Right kidney (tissue), 1 donor: ENCODE results near the gene MLST8.
"Not testable (repeated sequence)": the region's sequence is repeated elsewhere in the genome, so short reads cannot be mapped to it uniquely, and the experiment has no call there.

Experiments used
- DNase-seq: peaks from one replicate; pipeline ENCODE4 v3.0.0-alpha.2; 2016

The MLST8 gene

GRCh38 chr16:2232094-2232990 lies 27.1 kb downstream of the MLST8 start:
- no peak for DNase-seq

GRCh38 chr16:2233046-2233775 lies 28.0 kb downstream of the MLST8 start:
- DNase-seq = no peak

GRCh38 chr16:2233872-2234812 lies 28.9 kb downstream of the MLST8 start:
- no peak for DNase-seq

GRCh38 chr16:2234813-2235170 lies 29.5 kb downstream of the MLST8 start:
- no peak for DNase-seq

GRCh38 chr16:2235234-2235651 lies 30.0 kb downstream of the MLST8 start:
- no peak for DNase-seq

GRCh38 chr16:2235695-2236336 lies 30.6 kb downstream of the MLST8 start:
- no peak for DNase-seq

- DNase-seq = peak; percentile 64
These were observed 31.3 kb downstream of the MLST8 start, which contains the start of gene DNASE1L2 for GRCh38 chr16:2236337-2237101. DNASE1L2 (plus strand) TSS chr16:2236444; CDS start chr16:2236817, 373 bp downstream.

GRCh38 chr16:2237102-2237482 lies 31.8 kb downstream of the MLST8 start:
- DNase-seq = no peak

GRCh38 chr16:2237493-2238149 lies 32.4 kb downstream of the MLST8 start:
- DNase-seq = peak; percentile 57

GRCh38 chr16:2238150-2238837 lies 33.0 kb downstream of the MLST8 start:
- DNase-seq = no peak

GRCh38 chr16:2238838-2239675 lies 33.8 kb downstream of the MLST8 start:
- no peak for DNase-seq

GRCh38 chr16:2240331-2240730 lies 35.1 kb downstream of the MLST8 start:
- DNase-seq = not testable (repeated sequence)

- DNase-seq = no peak
These were observed 37.3 kb downstream of the MLST8 start for GRCh38 chr16:2242598-2242997.

GRCh38 chr16:2243031-2243528 lies 37.8 kb downstream of the MLST8 start:
- DNase-seq = no peak

GRCh38 chr16:2243781-2244180 lies 38.5 kb downstream of the MLST8 start:
- DNase-seq = no peak

- DNase-seq = no peak
These were observed 39.0 kb downstream of the MLST8 start for GRCh38 chr16:2244301-2244700.

GRCh38 chr16:2244926-2245795 lies 39.9 kb downstream of the MLST8 start:
- no peak for DNase-seq
